Upper lobe of left lung (tissue), 6 donors: Measurements from ENCODE around the gene CLN6. TPM values are rescaled to one million over a fixed set of nuclear protein-coding genes. Genes with fewer than 3 reads are reported as not detected.
A peak's percentile ranks its signal among the peaks of the same experiment; 100 is the strongest.

Experiments used
- ATAC-seq, 2 donors: fragments of 200-7000 bp; cut with Tn5 transposase; one replicate each; pipeline ENCODE4 v1.9.1; 2022; ENCODE audit warnings: mild to moderate bottlenecking in 2 of 2, moderate library complexity in 2 of 2; ENCODE audit not compliant: low FRiP score in 2 of 2
- DNase-seq, 2 donors: peaks; one replicate each; pipeline ENCODE4 v3.0.0-alpha.2; 2019 to 2020
- H3K27ac ChIP-seq, 4 donors: fragments of 200-600 bp; sonication (generic); one replicate each; pipeline ENCODE4 v1.5.1; 2016 to 2019
- H3K27me3 ChIP-seq, 4 donors: fragments of 200-600 bp; sonication (generic); one replicate each; pipeline ENCODE4 v1.5.1; 2017 to 2019
- H3K36me3 ChIP-seq, 4 donors: fragments of 200-600 bp; sonication (generic); one replicate each; pipeline ENCODE4 v1.5.1; 2016 to 2019
- H3K4me1 ChIP-seq, 4 donors: fragments of 200-600 bp; sonication (generic); one replicate each; pipeline ENCODE4 v1.5.1; 2018 to 2019
- H3K4me3 ChIP-seq, 4 donors: fragments of 200-600 bp; sonication (generic); one replicate each; pipeline ENCODE4 v1.5.1; 2017 to 2019; ENCODE audit warnings: mild to moderate bottlenecking in 2 of 4, moderate library complexity in 1 of 4
- H3K9me3 ChIP-seq, 4 donors: fragments of 200-600 bp; sonication (generic); one replicate each; pipeline ENCODE4 v1.5.1; 2018 to 2019
- EP300 ChIP-seq, 4 donors: sonication (generic); formaldehyde crosslinking; IDR thresholded peaks; one replicate each; pipeline ENCODE4 v1.5.1; 2017; ENCODE audit warnings: antibody characterized with exemption in 4 of 4, control low read depth in 2 of 4
- POLR2A ChIP-seq, 4 donors: fragments of 450-650 bp; IDR thresholded peaks; one replicate each; pipeline ENCODE4 v1.5.1; 2016 to 2017; ENCODE audit warnings: antibody characterized with exemption in 4 of 4, mild to moderate bottlenecking in 2 of 4
- POLR2AphosphoS5 ChIP-seq, 2 donors: sonication (generic); formaldehyde crosslinking; IDR thresholded peaks; one replicate each; pipeline ENCODE4 v1.5.1; 2017; ENCODE audit warnings: antibody characterized with exemption in 2 of 2
- WGBS, 2 donors: methylation state at CpG; one replicate each; pipeline ENCODE4 v1.1.5; 2017 to 2018; 5-methylcytosine and 5-hydroxymethylcytosine counted together
- total RNA-seq, 6 donors: library from RNA; depleted of rRNA in 4 of 6; stranded (reverse); fragments of >200 nt in 4 of 6; gene quantifications; one replicate each; pipeline versions ENCODE4 v1.1.0 to v1.2.1, GENCODE V29; 2016 to 2021
- TF ChIP-seq, protein P1 (sequence below), 6 experiments: fragments of 450-650 bp in 4 of 6; fragments of 200-600 bp in 2 of 6; sonication (generic) in 2 of 6; IDR thresholded peaks; one replicate each; pipeline ENCODE4 v1.5.1; 2016 to 2019; ENCODE audit warnings: antibody characterized with exemption in 6 of 6
- donor health status: DM: no; HTN: no; CAD: no; lungs with moderate emphysema.
- donor health status: DM: no; HTN: yes; CAD: no; lungs with severe emphysema.

CLN6 gene
- total RNA-seq, 6 donors from 2014 or later: 19.4 to 48.3 (median 28.7) TPM

DNA sequence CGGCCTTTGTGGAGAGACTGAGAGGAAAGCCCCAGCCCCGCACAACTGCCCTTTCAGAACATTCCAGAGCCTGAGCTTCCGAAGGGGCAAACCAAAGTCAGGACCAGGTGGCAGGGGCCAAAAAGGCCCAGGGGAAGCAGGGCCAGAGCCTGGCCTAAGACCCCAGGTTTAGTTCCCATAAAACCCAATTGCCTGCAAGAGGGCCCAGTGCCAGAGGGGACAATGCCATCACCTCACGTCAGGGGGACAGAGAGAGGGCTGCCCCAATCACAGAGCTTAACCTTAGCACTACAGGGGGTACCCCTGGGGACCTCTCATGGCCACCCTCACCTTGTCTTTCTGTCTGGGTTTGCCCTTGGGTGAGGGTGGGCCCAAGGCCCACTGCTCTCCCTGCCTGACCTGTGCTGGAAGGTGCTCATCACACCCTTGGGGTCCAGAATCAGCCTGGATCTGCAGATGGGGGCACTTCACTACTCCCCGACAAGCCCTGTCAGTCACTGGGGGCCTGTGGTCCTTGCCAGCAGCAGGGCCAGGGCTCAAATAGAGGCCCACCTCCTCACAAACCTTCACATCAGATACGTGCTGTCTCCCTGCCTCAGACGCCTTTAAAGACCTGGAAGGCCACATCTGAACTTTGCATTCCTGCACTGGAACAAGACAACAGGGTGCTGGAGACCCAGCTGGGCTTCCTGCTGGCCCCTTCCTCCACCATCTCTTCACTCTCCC lies 28.2 kb downstream of the CLN6 start:
- no peak for DNase-seq

DNA sequence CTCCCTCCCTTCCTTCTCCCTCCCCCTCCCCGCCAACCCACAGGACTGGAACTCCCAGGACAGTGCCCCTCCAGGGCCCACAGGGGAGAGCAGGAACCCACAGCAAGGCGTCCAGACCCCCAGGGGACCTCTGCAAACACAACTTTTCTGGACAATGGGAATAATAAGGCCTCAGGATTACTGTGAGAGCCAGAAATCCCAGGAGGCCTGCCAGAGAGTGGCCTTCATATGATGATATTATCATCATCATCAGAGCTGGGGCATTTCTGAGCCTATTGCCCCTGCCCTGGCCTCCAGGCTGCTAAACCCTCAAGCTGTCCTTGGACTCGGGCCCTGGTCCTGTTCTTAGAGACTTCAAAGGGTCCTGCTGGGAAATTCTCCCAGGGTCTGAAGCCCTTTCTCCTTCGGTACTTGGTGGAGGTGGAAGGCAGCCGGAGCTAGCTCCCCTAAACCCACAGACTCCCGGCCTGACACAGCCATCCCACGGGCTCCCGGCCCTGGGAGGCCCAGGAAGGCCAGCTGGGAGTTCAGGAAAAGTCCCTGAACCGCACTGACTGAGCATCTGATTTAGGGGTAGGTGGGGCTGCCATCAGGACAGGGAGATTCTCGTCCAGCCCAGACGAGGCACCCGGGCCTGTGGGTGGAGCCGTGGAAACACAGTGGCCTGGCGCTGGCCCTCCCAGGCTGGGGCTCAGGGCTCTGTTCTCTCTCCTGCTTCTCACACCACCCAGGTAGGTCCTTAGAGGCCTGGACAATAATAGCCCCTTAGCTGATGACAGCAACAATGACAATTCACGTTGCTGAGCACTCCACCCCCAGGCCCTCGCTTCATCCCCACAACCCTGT lies 29.3 kb downstream of the CLN6 start:
- peak in 1 of 2 donors; percentile 55 for DNase-seq

More for the DNA sequence above, 28.2 kb downstream of the CLN6 start:
- H3K4me1 ChIP-seq: peaks cover 18 to 34% (median 28%) of the 10 kb centered on the region in 4 donors
- WGBS, 2 donors: 92 to 96% methylated on average over 6 to 7 of the region's 7 CpGs
- no peak overlapping the region for H3K27ac ChIP-seq
- no peak overlapping the region for H3K4me3 ChIP-seq
- H3K36me3 ChIP-seq: peaks cover 0 to 5% (median 1%) of the 10 kb centered on the region in 4 donors
- no peaks in the 10 kb centered on the region for H3K27me3 ChIP-seq
- ATAC-seq: no peak
- TF ChIP-seq EP300 (IDR thresholded peaks at IDR 0.05): no peak
- TF ChIP-seq, protein P1, sequence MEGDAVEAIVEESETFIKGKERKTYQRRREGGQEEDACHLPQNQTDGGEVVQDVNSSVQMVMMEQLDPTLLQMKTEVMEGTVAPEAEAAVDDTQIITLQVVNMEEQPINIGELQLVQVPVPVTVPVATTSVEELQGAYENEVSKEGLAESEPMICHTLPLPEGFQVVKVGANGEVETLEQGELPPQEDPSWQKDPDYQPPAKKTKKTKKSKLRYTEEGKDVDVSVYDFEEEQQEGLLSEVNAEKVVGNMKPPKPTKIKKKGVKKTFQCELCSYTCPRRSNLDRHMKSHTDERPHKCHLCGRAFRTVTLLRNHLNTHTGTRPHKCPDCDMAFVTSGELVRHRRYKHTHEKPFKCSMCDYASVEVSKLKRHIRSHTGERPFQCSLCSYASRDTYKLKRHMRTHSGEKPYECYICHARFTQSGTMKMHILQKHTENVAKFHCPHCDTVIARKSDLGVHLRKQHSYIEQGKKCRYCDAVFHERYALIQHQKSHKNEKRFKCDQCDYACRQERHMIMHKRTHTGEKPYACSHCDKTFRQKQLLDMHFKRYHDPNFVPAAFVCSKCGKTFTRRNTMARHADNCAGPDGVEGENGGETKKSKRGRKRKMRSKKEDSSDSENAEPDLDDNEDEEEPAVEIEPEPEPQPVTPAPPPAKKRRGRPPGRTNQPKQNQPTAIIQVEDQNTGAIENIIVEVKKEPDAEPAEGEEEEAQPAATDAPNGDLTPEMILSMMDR (IDR thresholded peaks at IDR 0.05): no peak
- no peak for TF ChIP-seq POLR2A (IDR thresholded peaks at IDR 0.05)
- no peak for TF ChIP-seq POLR2AphosphoS5 (IDR thresholded peaks at IDR 0.05)
- no peaks in the 10 kb centered on the region for H3K9me3 ChIP-seq

DNA sequence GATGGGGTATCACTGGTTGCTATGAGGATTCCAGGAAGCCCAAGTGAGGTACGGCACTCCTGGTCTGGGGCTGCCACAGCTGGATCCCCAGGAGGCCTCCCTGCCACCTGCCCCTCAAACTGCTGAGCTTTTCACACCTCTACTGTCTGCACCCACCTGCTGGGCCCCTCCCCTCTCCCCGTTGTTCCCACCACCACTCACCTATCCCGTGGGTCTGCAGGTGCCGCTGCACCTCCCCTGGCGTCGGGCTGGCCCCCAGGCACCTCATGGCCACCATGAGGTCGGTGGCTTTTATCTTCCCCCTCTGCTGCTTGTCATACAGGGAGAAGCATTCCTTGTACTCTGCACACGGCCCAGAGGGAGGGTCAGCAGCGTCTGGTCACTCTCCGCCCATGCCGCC lies 30.2 kb downstream of the CLN6 start:
- peaks cover 0 to 15% (median 8%) of the 10 kb centered on the region in 4 donors for H3K4me1 ChIP-seq
- ATAC-seq (no peak), DNase-seq (peak in 1 of 2 donors; percentile 46)
- H3K27me3 ChIP-seq: no peaks in the 10 kb centered on the region
- H3K27ac ChIP-seq: no peak overlapping the region
- whole genome bisulfite sequencing, 2 donors: 53 to 75% methylated on average over 11 of the region's 11 CpGs
- TF ChIP-seq POLR2A (IDR thresholded peaks at IDR 0.05): no peak
- no peak overlapping the region for H3K4me3 ChIP-seq
- no peaks in the 10 kb centered on the region for H3K9me3 ChIP-seq
- peaks cover 0 to 8% (median 1%) of the 10 kb centered on the region in 4 donors for H3K36me3 ChIP-seq

More for the DNA sequence above, 29.3 kb downstream of the CLN6 start:
- no peak overlapping the region for H3K4me3 ChIP-seq
- no peaks in the 10 kb centered on the region for H3K9me3 ChIP-seq
- TF ChIP-seq EP300 (IDR thresholded peaks at IDR 0.05) (no peak), POLR2A (IDR thresholded peaks at IDR 0.05) (no peak), POLR2AphosphoS5 (IDR thresholded peaks at IDR 0.05) (no peak)
- TF ChIP-seq, protein P1 (IDR thresholded peaks at IDR 0.05): no peak
- H3K36me3 ChIP-seq: peaks cover 0 to 8% (median 1%) of the 10 kb centered on the region in 4 donors
- no peaks in the 10 kb centered on the region for H3K27me3 ChIP-seq
- peak in 1 of 2 donors; percentile 7 for ATAC-seq
- H3K4me1 ChIP-seq: peaks cover 7 to 24% (median 17%) of the 10 kb centered on the region in 4 donors
- 75 to 80% methylated on average over 2 to 15 of the region's 16 CpGs for WGBS, 2 donors
- H3K27ac ChIP-seq: no peak overlapping the region

DNA sequence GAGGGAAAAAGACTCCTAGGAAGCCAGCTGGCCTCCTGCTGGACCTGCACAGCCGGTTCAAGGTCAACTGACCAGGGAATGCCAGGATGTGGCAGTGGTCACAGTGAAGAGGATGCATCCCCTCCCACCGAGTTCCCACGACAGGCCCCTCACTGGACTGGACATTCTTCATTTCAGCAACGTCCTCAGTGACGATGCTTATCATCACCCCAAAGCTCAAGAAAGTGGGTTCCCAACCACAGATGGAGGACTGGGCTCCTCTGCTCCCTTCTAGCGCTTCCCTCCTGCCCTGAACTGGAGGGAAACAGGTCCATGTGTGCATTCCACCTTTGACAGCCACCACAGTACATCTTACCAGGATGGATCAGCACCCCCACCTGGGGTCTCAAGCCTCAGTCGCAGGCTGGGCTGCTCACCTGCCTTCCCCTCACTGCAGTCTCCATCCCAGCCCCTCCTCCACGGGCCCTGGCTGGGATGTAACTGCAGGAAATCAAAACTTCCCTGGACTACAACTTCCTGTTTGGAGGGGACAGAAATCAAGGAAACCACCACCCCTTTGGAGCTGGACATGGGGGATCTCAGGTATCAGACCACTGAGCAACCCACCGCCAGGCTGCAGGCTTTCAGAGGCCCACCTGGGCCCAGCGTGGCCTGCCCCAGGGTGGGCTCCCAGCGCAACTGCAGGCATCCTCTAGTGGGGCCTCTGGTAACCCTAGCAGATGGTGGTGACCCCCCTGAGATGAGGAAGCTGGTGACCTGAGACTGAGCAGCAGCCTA lies 31.7 kb downstream of the CLN6 start:
- no peak for TF ChIP-seq POLR2AphosphoS5 (IDR thresholded peaks at IDR 0.05)
- TF ChIP-seq, protein P1 (IDR thresholded peaks at IDR 0.05): no peak
- TF ChIP-seq EP300 (IDR thresholded peaks at IDR 0.05): no peak
- TF ChIP-seq POLR2A (IDR thresholded peaks at IDR 0.05): no peak
- 93% methylated on average over 9 to 11 of the region's 11 CpGs for WGBS, 2 donors
- ATAC-seq (no peak), DNase-seq (peak in 1 of 2 donors; percentile 45)
- Histone ChIP-seq H3K4me1 (peaks cover 0 to 7% (median 4%) of the 10 kb centered on the region in 4 donors), H3K27ac (no peak overlapping the region), H3K27me3 (no peaks in the 10 kb centered on the region), H3K4me3 (no peak overlapping the region), H3K36me3 (peaks cover 0 to 21% (median 8%) of the 10 kb centered on the region in 4 donors), H3K9me3 (no peaks in the 10 kb centered on the region)
